HL-60 (cell line): ENCODE results near the gene TMEM266.
A peak's percentile ranks its signal among the peaks of the same experiment; 100 is the strongest.
"Not testable (repeated sequence)": the region's sequence is repeated elsewhere in the genome, so short reads cannot be mapped to it uniquely, and the experiment has no call there.

Experiments used
- DNase-seq, 2 experiments: peaks; one replicate each; pipeline ENCODE4 v3.0.0-alpha.2; 2010 to 2020; ENCODE audit warnings: low read depth in 1 of 2, low spot score in 1 of 2
- H3K27ac ChIP-seq: fragments of 250-450 bp; sonication (Bioruptor Pico); replicated peaks from 2 replicates; pipeline ENCODE4 v1.5.1; 2020; ENCODE audit warnings: mild to moderate bottlenecking, moderate library complexity
- H3K27me3 ChIP-seq: fragments of 250-450 bp; sonication (Bioruptor Pico); 2 replicates; pipeline ENCODE4 v1.5.1; 2021; ENCODE audit warnings: mild to moderate bottlenecking, moderate library complexity; ENCODE audit not compliant: insufficient read depth, poor library complexity, severe bottlenecking
- H3K4me3 ChIP-seq: replicated peaks from 2 replicates; pipeline ENCODE4 v1.5.1; 2011; ENCODE audit warnings: mild to moderate bottlenecking, control low read depth, low read length; ENCODE audit not compliant: insufficient read depth
- GABPA ChIP-seq: IDR thresholded peaks from 2 replicates; pipeline ENCODE4 v1.6.1; 2012; ENCODE audit warnings: low read depth
- POLR2AphosphoS5 ChIP-seq: IDR thresholded peaks from 2 replicates; pipeline ENCODE4 v1.6.1; 2012; ENCODE audit warnings: low read depth
- SPI1 ChIP-seq: IDR thresholded peaks from 2 replicates; pipeline ENCODE4 v1.6.1; 2012; ENCODE audit warnings: low read depth, mild to moderate bottlenecking, borderline replicate concordance
- TF ChIP-seq, protein P1 (sequence below): IDR thresholded peaks from one replicate; pipeline ENCODE4 v1.5.1; 2011; ENCODE audit warnings: low read length, control low read depth, inconsistent platforms; ENCODE audit not compliant: insufficient read depth
- TF ChIP-seq, protein P2 (sequence below): IDR thresholded peaks from 2 replicates; pipeline ENCODE4 v1.6.1; 2012; ENCODE audit warnings: low read depth; ENCODE audit not compliant: insufficient replicate concordance

Gene TMEM266

DNA sequence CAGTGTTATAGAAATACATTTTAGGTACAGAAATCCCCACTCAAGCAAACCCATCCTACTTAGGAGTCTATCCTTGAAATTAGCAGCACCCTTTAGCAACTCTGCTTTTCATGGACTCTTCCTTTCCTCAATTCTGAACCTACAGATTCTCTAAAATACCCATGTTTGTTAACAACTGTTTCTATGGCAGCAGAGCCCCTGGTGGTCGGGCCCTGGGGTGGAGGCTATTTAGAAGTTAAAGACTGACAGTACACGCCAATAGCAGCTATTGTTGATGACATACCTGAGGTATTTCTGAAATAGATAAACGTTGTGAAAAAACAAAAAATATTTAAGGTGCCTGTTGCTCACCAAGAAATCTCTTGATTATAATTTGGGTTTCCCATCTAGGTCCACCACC lies 24.2 kb upstream of the TMEM266 start:
- DNase-seq: no peak
- no peaks in the 10 kb centered on the region for H3K27me3 ChIP-seq
- no peak overlapping the region for H3K4me3 ChIP-seq
- TF ChIP-seq SPI1 (no peak), GABPA (no peak), POLR2AphosphoS5 (no peak)
- TF ChIP-seq, protein P1, sequence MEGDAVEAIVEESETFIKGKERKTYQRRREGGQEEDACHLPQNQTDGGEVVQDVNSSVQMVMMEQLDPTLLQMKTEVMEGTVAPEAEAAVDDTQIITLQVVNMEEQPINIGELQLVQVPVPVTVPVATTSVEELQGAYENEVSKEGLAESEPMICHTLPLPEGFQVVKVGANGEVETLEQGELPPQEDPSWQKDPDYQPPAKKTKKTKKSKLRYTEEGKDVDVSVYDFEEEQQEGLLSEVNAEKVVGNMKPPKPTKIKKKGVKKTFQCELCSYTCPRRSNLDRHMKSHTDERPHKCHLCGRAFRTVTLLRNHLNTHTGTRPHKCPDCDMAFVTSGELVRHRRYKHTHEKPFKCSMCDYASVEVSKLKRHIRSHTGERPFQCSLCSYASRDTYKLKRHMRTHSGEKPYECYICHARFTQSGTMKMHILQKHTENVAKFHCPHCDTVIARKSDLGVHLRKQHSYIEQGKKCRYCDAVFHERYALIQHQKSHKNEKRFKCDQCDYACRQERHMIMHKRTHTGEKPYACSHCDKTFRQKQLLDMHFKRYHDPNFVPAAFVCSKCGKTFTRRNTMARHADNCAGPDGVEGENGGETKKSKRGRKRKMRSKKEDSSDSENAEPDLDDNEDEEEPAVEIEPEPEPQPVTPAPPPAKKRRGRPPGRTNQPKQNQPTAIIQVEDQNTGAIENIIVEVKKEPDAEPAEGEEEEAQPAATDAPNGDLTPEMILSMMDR: no peak
- TF ChIP-seq, protein P2, sequence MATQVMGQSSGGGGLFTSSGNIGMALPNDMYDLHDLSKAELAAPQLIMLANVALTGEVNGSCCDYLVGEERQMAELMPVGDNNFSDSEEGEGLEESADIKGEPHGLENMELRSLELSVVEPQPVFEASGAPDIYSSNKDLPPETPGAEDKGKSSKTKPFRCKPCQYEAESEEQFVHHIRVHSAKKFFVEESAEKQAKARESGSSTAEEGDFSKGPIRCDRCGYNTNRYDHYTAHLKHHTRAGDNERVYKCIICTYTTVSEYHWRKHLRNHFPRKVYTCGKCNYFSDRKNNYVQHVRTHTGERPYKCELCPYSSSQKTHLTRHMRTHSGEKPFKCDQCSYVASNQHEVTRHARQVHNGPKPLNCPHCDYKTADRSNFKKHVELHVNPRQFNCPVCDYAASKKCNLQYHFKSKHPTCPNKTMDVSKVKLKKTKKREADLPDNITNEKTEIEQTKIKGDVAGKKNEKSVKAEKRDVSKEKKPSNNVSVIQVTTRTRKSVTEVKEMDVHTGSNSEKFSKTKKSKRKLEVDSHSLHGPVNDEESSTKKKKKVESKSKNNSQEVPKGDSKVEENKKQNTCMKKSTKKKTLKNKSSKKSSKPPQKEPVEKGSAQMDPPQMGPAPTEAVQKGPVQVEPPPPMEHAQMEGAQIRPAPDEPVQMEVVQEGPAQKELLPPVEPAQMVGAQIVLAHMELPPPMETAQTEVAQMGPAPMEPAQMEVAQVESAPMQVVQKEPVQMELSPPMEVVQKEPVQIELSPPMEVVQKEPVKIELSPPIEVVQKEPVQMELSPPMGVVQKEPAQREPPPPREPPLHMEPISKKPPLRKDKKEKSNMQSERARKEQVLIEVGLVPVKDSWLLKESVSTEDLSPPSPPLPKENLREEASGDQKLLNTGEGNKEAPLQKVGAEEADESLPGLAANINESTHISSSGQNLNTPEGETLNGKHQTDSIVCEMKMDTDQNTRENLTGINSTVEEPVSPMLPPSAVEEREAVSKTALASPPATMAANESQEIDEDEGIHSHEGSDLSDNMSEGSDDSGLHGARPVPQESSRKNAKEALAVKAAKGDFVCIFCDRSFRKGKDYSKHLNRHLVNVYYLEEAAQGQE: no peak
- no peak overlapping the region for H3K27ac ChIP-seq

DNA sequence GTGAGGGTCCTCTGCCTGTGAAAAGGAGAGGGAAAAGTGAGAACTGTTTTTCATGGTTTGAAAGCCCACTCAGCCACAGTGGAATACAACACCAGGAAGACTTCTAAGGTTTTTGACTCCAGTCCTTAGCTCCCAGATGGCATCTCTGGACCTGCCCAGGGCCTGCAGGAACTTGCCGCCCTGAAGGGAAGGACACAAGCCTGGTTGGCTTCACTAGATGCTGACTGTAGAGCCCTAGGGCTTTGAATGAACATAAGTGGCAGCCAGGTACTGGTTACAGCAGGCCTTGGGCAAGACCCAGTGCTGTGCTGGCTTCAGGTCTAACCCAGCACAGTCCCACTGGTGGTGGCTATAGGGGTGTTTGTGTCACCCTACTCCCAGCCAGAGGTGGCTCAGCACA lies 21.3 kb upstream of the TMEM266 start:
- H3K4me3 ChIP-seq: no peak overlapping the region
- no peak overlapping the region for H3K27ac ChIP-seq
- TF ChIP-seq, protein P2: no peak
- TF ChIP-seq POLR2AphosphoS5 (no peak), GABPA (no peak), SPI1 (no peak)
- TF ChIP-seq, protein P1: no peak
- DNase-seq: no peak
- H3K27me3 ChIP-seq: no peaks in the 10 kb centered on the region

DNA sequence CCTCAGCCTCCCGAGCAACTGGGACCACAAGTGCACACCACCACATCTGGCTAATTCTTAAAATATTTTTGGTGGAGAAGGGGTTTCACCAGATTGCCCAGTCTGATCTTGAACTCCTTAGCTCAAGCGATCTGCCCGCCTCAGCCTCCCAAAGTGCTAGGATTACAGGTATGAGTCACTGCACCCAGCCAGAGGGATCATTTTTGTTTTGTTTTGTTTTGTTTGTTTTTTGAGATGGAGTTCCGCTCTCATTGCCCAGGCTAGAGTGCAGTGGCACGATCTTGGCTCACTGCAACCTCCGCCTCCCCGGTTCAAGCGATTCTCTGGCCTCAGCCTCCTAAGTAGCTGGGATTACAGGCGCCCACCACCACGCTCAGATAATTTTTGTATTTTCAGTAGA lies 5.6 kb upstream of the TMEM266 start:
- not testable (repeated sequence) for H3K27ac ChIP-seq, H3K27me3 ChIP-seq, H3K4me3 ChIP-seq, DNase-seq

DNA sequence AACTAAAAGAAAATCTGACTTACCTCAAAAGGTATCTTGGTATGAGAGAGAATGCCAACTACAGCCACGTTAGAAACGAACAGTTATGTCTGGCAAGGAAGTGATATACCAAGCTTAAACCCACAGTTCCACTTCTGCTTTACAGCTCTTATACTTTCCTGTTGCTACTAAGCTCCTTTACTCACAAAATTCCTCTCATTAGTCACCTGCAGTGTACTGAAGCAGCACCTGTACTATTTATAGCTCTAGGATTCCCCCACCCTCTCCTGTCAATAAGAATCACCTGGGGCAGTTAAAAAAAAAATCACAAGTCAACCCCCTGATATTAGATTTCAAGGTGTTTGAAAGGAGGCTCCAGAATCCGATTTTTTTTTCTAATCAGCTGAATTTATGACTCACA lies 2.9 kb upstream of the TMEM266 start:
- H3K27me3 ChIP-seq: peaks cover 3% of the 10 kb centered on the region
- H3K27ac ChIP-seq: peak overlapping the region; percentile 60
- TF ChIP-seq SPI1 (peak; percentile 95), GABPA (no peak)
- DNase-seq: peak; percentile 16 to 48
- H3K4me3 ChIP-seq: peak overlapping the region; percentile 25

DNA sequence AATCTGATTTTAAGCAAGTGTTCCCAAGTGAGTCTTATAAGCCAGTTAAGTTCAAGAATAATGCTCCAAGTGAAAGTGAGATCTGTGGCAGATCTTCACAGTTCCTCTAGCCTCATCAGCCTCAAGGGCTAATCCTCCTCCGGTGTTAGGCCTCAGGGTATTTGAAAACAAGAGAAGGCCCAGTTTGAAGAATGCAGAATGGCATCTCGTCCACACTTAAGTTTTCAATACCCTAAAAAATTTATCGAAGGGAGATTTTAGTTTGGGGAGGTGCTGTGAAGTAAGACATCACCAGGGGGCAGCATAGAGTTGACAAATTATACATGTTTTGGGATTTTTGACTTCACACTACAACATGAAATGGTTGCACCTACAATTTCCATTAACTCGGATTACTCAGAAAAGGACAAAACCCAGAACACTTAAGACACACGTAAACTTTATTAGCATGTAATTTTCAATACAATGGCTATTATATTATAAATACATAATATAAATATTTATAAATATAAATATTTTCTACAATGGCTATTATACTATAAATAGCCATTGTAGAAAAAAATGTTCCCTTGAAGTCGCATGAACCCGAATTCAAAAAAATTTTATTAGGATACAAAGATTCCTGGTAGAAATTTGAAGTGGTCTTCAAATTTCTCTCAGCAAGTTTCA lies 2.3 kb upstream of the TMEM266 start:
- TF ChIP-seq, protein P1: peak; percentile 13
- TF ChIP-seq GABPA: no peak
- peak overlapping the region; percentile 25 for H3K4me3 ChIP-seq
- peaks cover 3% of the 10 kb centered on the region for H3K27me3 ChIP-seq
- DNase-seq: peak; percentile 21 to 49
- H3K27ac ChIP-seq: peak overlapping the region; percentile 60
